Measurements from ENCODE around the gene TMEM42.

DNA sequence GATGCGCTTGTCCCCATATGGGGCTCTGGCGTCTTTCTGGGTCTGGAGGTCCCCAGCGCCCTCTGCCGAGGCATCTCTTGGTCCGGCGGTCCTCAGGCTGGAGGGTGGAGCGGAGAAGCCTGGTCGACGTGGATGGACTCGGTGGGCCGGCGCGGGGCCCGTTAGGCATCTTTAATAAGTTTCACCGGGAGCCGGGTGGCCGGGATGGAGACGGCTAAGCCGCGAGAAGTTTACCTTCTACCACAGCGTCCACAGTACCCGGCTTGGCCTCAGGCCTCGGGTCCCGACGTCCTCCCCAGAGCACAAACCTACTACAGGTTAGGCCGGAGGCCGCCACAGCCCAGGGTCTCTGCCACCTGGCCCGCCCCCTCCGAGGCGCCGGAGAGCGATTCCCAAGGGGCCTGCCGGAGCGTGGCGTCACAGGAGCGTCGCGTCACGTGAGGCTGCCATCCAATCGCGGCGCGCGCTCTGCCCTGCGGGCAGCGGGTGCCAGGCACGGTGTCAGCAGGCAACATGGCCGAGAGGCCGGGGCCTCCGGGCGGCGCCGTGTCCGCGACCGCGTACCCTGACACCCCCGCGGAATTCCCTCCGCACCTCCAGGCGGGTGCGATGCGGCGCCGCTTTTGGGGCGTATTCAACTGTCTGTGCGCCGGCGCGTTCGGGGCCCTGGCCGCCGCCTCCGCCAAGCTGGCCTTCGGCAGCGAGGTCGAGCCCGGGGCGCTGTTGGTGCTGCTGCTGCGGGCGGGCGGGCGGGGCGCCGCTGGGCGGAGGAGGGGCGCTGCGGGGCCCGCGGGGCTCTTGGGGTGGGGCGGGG is at the start of gene TMEM42:
- TF ChIP-seq EZH2phosphoT487 (IDR thresholded peaks at IDR 0.05; ENCODE audit: insufficient read depth, low read depth) (no peak), EZH2 (IDR thresholded peaks at IDR 0.05; ENCODE audit: insufficient read depth, poor library complexity, severe bottlenecking) (no peak)
